GM23248 (cell line): ENCODE data around the gene CCDC70.

Experiments
- EZH2 ChIP-seq: fragments of 200-600 bp; sonication (generic); IDR thresholded peaks from 2 replicates; pipeline ENCODE4 v1.6.1; 2018; ENCODE audit warnings: antibody characterized with exemption, mild to moderate bottlenecking; ENCODE audit not compliant: insufficient read depth, poor library complexity, severe bottlenecking
- EZH2phosphoT487 ChIP-seq: fragments of 200-600 bp; sonication (generic); IDR thresholded peaks from 2 replicates; pipeline ENCODE4 v1.6.1; 2018; ENCODE audit warnings: antibody characterized with exemption, moderate library complexity, mild to moderate bottlenecking, low read depth; ENCODE audit not compliant: insufficient read depth

GRCh38 chr13:51828730-51829567 lies 32.8 kb upstream of the CCDC70 start:
- TF ChIP-seq EZH2: no peak
- TF ChIP-seq EZH2phosphoT487: no peak
